ENCODE data around the gene TUFT1. TPM values are rescaled to one million over a fixed set of nuclear protein-coding genes. Genes with fewer than 3 reads are reported as not detected.
A peak's percentile ranks its signal among the peaks of the same experiment; 100 is the strongest.

Gene TUFT1
- total RNA-seq, 1 donor from 2014 or later: 33.5 TPM

DNA sequence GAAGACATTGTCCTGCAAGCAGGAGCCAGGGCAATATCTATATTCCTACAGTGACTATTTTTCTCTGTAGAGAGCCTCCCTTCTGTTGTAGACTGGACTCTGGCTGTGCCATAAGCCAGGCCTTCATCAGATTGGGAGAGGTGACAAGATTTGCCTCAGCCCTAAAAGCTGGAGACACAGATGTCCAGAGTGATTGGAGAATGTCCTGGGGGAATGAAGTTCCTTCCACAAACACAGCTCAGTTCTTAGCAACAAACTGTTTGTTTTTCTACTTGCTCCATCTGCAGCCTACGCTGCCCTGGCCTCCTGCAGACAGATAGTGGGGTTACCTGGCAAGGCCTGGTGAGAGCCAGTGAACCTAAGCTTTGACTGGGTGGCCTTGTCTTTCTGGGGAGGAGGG lies 41.8 kb downstream of the TUFT1 start:
- no peak for DNase-seq (ENCODE audit: low read depth)
- H3K4me3 ChIP-seq (ENCODE audit: low read depth, low read length): no peak overlapping the region
- TF ChIP-seq, protein P1, sequence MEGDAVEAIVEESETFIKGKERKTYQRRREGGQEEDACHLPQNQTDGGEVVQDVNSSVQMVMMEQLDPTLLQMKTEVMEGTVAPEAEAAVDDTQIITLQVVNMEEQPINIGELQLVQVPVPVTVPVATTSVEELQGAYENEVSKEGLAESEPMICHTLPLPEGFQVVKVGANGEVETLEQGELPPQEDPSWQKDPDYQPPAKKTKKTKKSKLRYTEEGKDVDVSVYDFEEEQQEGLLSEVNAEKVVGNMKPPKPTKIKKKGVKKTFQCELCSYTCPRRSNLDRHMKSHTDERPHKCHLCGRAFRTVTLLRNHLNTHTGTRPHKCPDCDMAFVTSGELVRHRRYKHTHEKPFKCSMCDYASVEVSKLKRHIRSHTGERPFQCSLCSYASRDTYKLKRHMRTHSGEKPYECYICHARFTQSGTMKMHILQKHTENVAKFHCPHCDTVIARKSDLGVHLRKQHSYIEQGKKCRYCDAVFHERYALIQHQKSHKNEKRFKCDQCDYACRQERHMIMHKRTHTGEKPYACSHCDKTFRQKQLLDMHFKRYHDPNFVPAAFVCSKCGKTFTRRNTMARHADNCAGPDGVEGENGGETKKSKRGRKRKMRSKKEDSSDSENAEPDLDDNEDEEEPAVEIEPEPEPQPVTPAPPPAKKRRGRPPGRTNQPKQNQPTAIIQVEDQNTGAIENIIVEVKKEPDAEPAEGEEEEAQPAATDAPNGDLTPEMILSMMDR (conservative IDR thresholded peaks at IDR 0.05; ENCODE audit: low read depth, low read length): no peak

DNA sequence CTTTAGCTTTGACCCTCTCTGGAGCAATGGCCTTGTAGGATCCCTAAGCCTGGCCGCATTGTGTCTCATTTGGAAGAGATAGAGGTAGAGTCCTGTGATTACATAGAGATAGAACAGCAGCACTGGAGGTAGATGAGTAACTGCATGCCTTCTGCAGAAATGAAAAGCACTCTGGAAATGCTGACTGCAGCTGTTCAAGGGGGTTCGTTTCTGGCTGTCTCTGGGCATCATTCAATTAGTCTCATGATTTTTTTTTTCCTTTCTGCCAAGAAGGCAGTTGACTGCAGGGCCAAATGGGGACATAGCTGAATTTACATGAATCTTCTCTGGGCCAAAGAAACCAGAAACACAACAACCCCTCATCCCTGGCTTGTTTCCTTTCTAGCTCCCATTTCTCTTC lies 43.7 kb downstream of the TUFT1 start:
- DNase-seq (ENCODE audit: low read depth): no peak

GRCh38 chr1:151584278-151584677 lies 44.2 kb downstream of the TUFT1 start:
- TF ChIP-seq, protein P1 (conservative IDR thresholded peaks at IDR 0.05; ENCODE audit: low read depth, low read length): no peak
- no peak for DNase-seq (ENCODE audit: low read depth)
- no peak overlapping the region for H3K4me3 ChIP-seq (ENCODE audit: low read depth, low read length)

More for the DNA sequence above, 43.7 kb downstream of the TUFT1 start:
- TF ChIP-seq, protein P1 (conservative IDR thresholded peaks at IDR 0.05; ENCODE audit: low read depth, low read length): no peak
- H3K4me3 ChIP-seq (ENCODE audit: low read depth, low read length): no peak overlapping the region

DNA sequence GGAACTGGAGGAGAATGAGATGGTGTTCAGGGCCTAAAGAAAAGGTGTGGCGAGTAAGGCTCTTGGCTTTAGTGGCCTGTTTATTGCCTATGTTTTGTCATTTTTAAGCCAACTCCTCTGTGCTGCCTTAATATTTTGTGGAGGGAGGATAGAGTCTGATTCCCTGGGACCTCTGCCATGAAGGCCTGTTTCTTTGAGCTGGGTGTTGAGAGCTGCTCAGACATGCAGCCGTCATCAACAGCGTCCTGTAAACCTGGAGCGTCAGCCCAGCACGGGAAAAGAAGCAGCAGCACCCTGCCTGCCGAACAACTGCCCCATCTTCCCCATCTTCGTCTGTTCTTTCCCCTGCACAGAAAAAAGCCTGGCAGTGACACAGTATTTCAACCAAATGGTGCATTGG lies 44.7 kb downstream of the TUFT1 start:
- TF ChIP-seq, protein P1 (conservative IDR thresholded peaks at IDR 0.05; ENCODE audit: low read depth, low read length): no peak
- H3K4me3 ChIP-seq (ENCODE audit: low read depth, low read length): no peak overlapping the region
- no peak for DNase-seq (ENCODE audit: low read depth)

GRCh38 chr1:151585622-151586021 lies 45.5 kb downstream of the TUFT1 start:
- DNase-seq (ENCODE audit: low read depth): peak; percentile 58
- no peak overlapping the region for H3K4me3 ChIP-seq (ENCODE audit: low read depth, low read length)
- TF ChIP-seq, protein P1 (conservative IDR thresholded peaks at IDR 0.05; ENCODE audit: low read depth, low read length): no peak

DNA sequence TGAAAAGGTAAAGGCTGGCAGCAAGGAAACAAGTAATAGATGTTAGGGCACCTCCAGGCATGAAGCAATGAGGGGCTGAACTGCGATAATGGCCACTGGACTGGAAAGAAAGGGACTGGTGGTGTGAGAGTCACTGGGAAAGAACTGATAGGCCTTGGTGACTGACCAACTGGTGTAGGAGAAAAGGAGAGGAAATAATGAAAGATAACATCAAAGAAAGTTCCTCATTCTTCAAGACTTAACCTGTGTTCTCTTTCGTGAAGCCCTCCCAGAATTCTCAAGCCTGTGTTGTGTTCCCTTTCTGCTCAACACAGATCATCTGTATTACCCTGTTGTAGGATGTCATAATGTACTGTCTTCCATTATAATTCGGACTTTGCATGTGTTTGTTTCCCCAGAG lies 50.9 kb downstream of the TUFT1 start:
- TF ChIP-seq, protein P1 (conservative IDR thresholded peaks at IDR 0.05; ENCODE audit: low read depth, low read length): no peak
- H3K4me3 ChIP-seq (ENCODE audit: low read depth, low read length): no peak overlapping the region
- DNase-seq (ENCODE audit: low read depth): no peak

DNA sequence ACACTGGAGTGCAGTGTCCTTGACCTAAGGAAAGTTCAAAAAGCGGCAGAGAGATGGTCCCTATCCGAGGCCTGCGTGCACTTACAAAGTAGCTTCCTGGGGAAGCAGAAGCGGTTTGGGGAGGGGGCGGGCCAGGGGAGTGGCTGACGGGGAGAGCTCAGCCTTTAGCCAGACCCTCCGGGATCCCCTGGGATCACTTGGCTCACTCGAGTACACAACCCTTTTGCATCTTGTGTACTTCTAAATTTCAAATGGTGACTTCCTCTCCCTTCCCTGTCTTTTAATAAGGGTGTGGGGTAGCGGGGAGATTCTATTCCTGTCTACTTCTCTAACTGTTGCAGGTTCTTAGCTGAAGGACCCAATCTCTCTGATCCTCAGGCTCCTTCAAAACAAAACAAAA lies 53.6 kb downstream of the TUFT1 start:
- no peak for DNase-seq (ENCODE audit: low read depth)
- H3K4me3 ChIP-seq (ENCODE audit: low read depth, low read length): no peak overlapping the region

More for the DNA sequence above, 53.6 kb downstream of the TUFT1 start:
- TF ChIP-seq, protein P1 (conservative IDR thresholded peaks at IDR 0.05; ENCODE audit: low read depth, low read length): no peak
